H9 (cell line): ENCODE results near the gene ABTB1. TPM values are rescaled to one million over a fixed set of nuclear protein-coding genes. Genes with fewer than 3 reads are reported as not detected.
A peak's percentile ranks its signal among the peaks of the same experiment; 100 is the strongest.

Experiments used
- DNase-seq: peaks from one replicate; pipeline ENCODE4 v3.0.0-alpha.2; 2017
- H2AFZ ChIP-seq: one replicate; pipeline ENCODE4 v1.6.1; 2013; ENCODE audit warnings: mild to moderate bottlenecking, low read length, control low read depth, moderate library complexity
- H2AK5ac ChIP-seq: 2 replicates; pipeline ENCODE4 v1.6.1; 2013; ENCODE audit warnings: low read length, control low read depth, mixed read lengths; ENCODE audit not compliant: insufficient read length
- H2BK120ac ChIP-seq: one replicate; pipeline ENCODE4 v1.6.1; 2013; ENCODE audit warnings: low read depth, mild to moderate bottlenecking, low read length, control low read depth, inconsistent platforms; ENCODE audit not compliant: poor library complexity, severe bottlenecking
- H2BK12ac ChIP-seq: 2 replicates; pipeline ENCODE4 v1.6.1; 2013; ENCODE audit warnings: low read length, control low read depth, mixed read lengths, low read depth; ENCODE audit not compliant: insufficient read length
- H2BK15ac ChIP-seq: 2 replicates; pipeline ENCODE4 v1.6.1; 2013; ENCODE audit warnings: low read depth, low read length, control low read depth
- H2BK20ac ChIP-seq: one replicate; pipeline ENCODE4 v1.6.1; 2013; ENCODE audit warnings: low read depth, mild to moderate bottlenecking, low read length, control low read depth, inconsistent platforms; ENCODE audit not compliant: poor library complexity, severe bottlenecking
- H2BK5ac ChIP-seq: 2 replicates; pipeline ENCODE4 v1.6.1; 2013; ENCODE audit warnings: low read length, control low read depth, mixed read lengths; ENCODE audit not compliant: insufficient read length
- H3K14ac ChIP-seq: 2 replicates; pipeline ENCODE4 v1.6.1; 2013; ENCODE audit warnings: low read length, control low read depth; ENCODE audit not compliant: insufficient read depth
- H3K18ac ChIP-seq: 2 replicates; pipeline ENCODE4 v1.6.1; 2013; ENCODE audit warnings: low read depth, mild to moderate bottlenecking, mixed read lengths, low read length, control low read depth; ENCODE audit not compliant: insufficient read length
- H3K23ac ChIP-seq: 2 replicates; pipeline ENCODE4 v1.6.1; 2013; ENCODE audit warnings: low read length, control low read depth, mixed read lengths, low read depth; ENCODE audit not compliant: insufficient read length
- H3K23me2 ChIP-seq: 2 replicates; pipeline ENCODE4 v1.6.1; 2013; ENCODE audit warnings: low read depth, mild to moderate bottlenecking, mixed read lengths, low read length, control low read depth; ENCODE audit not compliant: insufficient read length, poor library complexity, severe bottlenecking
- H3K27ac ChIP-seq: 2 replicates; pipeline ENCODE4 v1.5.1; 2013; ENCODE audit warnings: low read length, control low read depth, mixed read lengths, low read depth; ENCODE audit not compliant: insufficient read length
- H3K27me3 ChIP-seq: 2 replicates; pipeline ENCODE4 v1.6.1; 2013; ENCODE audit warnings: low read length, control low read depth, inconsistent platforms; ENCODE audit not compliant: insufficient read depth
- H3K4ac ChIP-seq: 2 replicates; pipeline ENCODE4 v1.6.1; 2013; ENCODE audit warnings: low read depth, mild to moderate bottlenecking, control low read depth, inconsistent platforms, low read length, moderate library complexity
- H3K4me1 ChIP-seq: 2 replicates; pipeline ENCODE4 v1.6.1; 2013; ENCODE audit warnings: low read length, control low read depth, inconsistent platforms; ENCODE audit not compliant: insufficient read depth
- H3K4me2 ChIP-seq: 2 replicates; pipeline ENCODE4 v1.6.1; 2013; ENCODE audit warnings: low read length, control low read depth, mixed read lengths; ENCODE audit not compliant: insufficient read length, insufficient read depth
- H3K56ac ChIP-seq: 2 replicates; pipeline ENCODE4 v1.6.1; 2013; ENCODE audit warnings: low read depth, mild to moderate bottlenecking, mixed read lengths, low read length, control low read depth; ENCODE audit not compliant: insufficient read length
- H3K79me1 ChIP-seq: 2 replicates; pipeline ENCODE4 v1.6.1; 2013; ENCODE audit warnings: low read depth, mild to moderate bottlenecking, moderate library complexity, low read length, control low read depth, inconsistent platforms; ENCODE audit not compliant: insufficient read depth, poor library complexity, severe bottlenecking
- H3K79me2 ChIP-seq: 2 replicates; pipeline ENCODE4 v1.6.1; 2013; ENCODE audit warnings: low read length, control low read depth, inconsistent platforms; ENCODE audit not compliant: insufficient read depth
- H3K9ac ChIP-seq: 2 replicates; pipeline ENCODE4 v1.6.1; 2013; ENCODE audit warnings: low read length, control low read depth, mixed read lengths; ENCODE audit not compliant: insufficient read length; ENCODE audit errors: extremely low read depth
- H3K9me3 ChIP-seq: one replicate; pipeline ENCODE4 v1.6.1; 2013; ENCODE audit warnings: low read depth, low read length, inconsistent platforms; ENCODE audit not compliant: control insufficient read depth
- H3T11ph ChIP-seq: one replicate; pipeline ENCODE4 v1.6.1; 2013; ENCODE audit warnings: mild to moderate bottlenecking, low read length, control low read depth, inconsistent platforms
- H4K20me1 ChIP-seq: one replicate; pipeline ENCODE4 v1.6.1; 2013; ENCODE audit not compliant: control insufficient read depth, insufficient read length, insufficient read depth
- H4K5ac ChIP-seq: 2 replicates; pipeline ENCODE4 v1.6.1; 2013; ENCODE audit warnings: low read depth, mild to moderate bottlenecking, mixed read lengths, low read length, control low read depth; ENCODE audit not compliant: insufficient read length
- H4K8ac ChIP-seq: replicated peaks from 2 replicates; pipeline ENCODE4 v1.6.1; 2013; ENCODE audit warnings: low read length, control low read depth, mixed read lengths, low read depth; ENCODE audit not compliant: insufficient read length
- H4K91ac ChIP-seq: 2 replicates; pipeline ENCODE4 v1.6.1; 2013; ENCODE audit warnings: low read depth, mild to moderate bottlenecking, moderate library complexity, mixed read lengths, low read length, control low read depth; ENCODE audit not compliant: insufficient read length
- H3K27ac Mint-ChIP-seq, 3 experiments: 2 replicates in 2 of 3; 3 replicates in 1 of 3; pipeline ENCODE4 v1.8.0; 2020 to 2021; ENCODE audit warnings: mixed read lengths in 3 of 3, mild to moderate bottlenecking in 1 of 3, moderate library complexity in 1 of 3
- H3K27me3 Mint-ChIP-seq: 2 replicates; pipeline ENCODE4 v1.8.0; 2021; ENCODE audit warnings: low read depth, mild to moderate bottlenecking, moderate library complexity, mixed read lengths
- H3K36me3 Mint-ChIP-seq, 3 experiments: 2 replicates in 2 of 3; 3 replicates in 1 of 3; pipeline ENCODE4 v1.8.0; 2020 to 2021; ENCODE audit warnings: low read depth in 3 of 3, mixed read lengths in 3 of 3; ENCODE audit not compliant: insufficient read depth in 1 of 3
- H3K4me1 Mint-ChIP-seq, 2 experiments: 2 replicates each; pipeline ENCODE4 v1.8.0; 2020; ENCODE audit warnings: mixed read lengths in 2 of 2
- H3K4me3 Mint-ChIP-seq, 2 experiments: 2 replicates in 1 of 2; 3 replicates in 1 of 2; pipeline ENCODE4 v1.8.0; 2020 to 2021; ENCODE audit warnings: mild to moderate bottlenecking in 2 of 2, mixed read lengths in 2 of 2, moderate library complexity in 1 of 2
- H3K9me3 Mint-ChIP-seq, 2 experiments: 2 replicates in 1 of 2; 3 replicates in 1 of 2; pipeline ENCODE4 v1.8.0; 2020; ENCODE audit warnings: mild to moderate bottlenecking in 2 of 2, mixed read lengths in 2 of 2, moderate library complexity in 1 of 2
- WGBS: extraction: QIAGEN DNeasy Blood & Tissue Kit; methylation state at CpG from one replicate; pipeline ENCODE4 v1.1.7; 2013; ENCODE audit warnings: missing lambda C conversion rate, low lambda C conversion rate, mixed read lengths; ENCODE audit not compliant: insufficient read length; ENCODE audit errors: extremely low coverage; 5-methylcytosine and 5-hydroxymethylcytosine counted together
- total RNA-seq: library from RNA; stranded (reverse); gene quantifications from 2 replicates; pipeline ENCODE4 v1.2.1, GENCODE V29; 2021
- TF ChIP-seq, protein P1 (sequence below): fragments of 200-600 bp; sonication (generic); conservative IDR thresholded peaks from 3 replicates; pipeline ENCODE4 v1.8.0; 2021; ENCODE audit warnings: antibody characterized with exemption, mild to moderate bottlenecking

Gene ABTB1
- total RNA-seq, 1 experiment from 2014 or later: 6.2 TPM

DNA sequence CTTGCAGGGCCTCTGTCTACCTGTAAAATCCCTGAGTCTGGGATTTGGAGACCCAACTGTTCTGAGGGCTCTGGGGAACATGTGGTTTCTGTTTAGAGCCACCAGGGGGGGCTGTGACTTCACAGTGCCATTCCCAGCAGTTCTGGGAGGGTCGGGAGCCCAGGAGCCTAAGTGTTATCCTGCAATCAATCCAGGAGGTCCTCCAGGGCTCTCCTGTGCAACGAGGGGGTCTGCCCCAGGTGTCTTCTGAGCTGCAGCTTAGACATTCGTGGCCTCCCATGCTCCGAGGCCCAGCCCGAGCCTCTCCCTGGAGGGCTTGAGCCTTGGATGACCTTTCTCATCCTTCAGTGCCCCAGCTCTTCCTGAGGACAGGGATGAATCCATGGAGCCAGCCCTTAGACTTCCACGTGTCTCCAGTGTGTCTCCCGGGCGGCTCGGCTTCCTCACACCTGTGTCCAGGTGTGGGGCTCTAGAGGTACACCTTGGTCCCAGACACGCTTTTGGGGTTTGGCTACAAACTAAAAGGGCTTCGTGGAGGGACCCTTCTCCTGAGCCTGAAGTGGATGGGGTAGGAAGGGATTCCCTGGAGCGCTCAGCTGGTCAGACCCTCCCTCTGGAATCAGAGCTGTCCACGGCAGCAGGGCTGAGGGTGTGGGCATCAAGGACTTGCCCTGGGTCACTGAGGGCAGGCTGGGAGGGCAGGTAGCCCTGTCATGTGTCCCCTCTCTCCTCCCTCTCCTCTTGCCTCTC, 20.3 kb upstream of the ABTB1 start:
- H3K9me3 Mint-ChIP-seq: no peaks in the 10 kb centered on the region
- no peaks in the 10 kb centered on the region for H3K27me3 Mint-ChIP-seq
- no peak overlapping the region for H4K91ac ChIP-seq

More for the DNA sequence above, 20.3 kb upstream of the ABTB1 start:
- H3K4me1 Mint-ChIP-seq: no peaks in the 10 kb centered on the region
- H3K23me2 ChIP-seq: no peaks in the 10 kb centered on the region
- peak; percentile 83 for DNase-seq
- no peak overlapping the region for H3K4me2 ChIP-seq
- WGBS: no CpG with 5 or more reads among the region's 13 CpGs
- no peak overlapping the region for H3K14ac ChIP-seq
- H3K27me3 ChIP-seq: no peaks in the 10 kb centered on the region
- H3K27ac Mint-ChIP-seq: peak overlapping the region in 1 of 3 experiments; percentile 12; a peak in 1 of 7 replicates
- no peaks in the 10 kb centered on the region for H3K4me1 ChIP-seq
- H2AFZ ChIP-seq: no peak overlapping the region
- H3K4me3 Mint-ChIP-seq: no peak overlapping the region
- no peak overlapping the region for H4K5ac ChIP-seq
- TF ChIP-seq, protein P1, sequence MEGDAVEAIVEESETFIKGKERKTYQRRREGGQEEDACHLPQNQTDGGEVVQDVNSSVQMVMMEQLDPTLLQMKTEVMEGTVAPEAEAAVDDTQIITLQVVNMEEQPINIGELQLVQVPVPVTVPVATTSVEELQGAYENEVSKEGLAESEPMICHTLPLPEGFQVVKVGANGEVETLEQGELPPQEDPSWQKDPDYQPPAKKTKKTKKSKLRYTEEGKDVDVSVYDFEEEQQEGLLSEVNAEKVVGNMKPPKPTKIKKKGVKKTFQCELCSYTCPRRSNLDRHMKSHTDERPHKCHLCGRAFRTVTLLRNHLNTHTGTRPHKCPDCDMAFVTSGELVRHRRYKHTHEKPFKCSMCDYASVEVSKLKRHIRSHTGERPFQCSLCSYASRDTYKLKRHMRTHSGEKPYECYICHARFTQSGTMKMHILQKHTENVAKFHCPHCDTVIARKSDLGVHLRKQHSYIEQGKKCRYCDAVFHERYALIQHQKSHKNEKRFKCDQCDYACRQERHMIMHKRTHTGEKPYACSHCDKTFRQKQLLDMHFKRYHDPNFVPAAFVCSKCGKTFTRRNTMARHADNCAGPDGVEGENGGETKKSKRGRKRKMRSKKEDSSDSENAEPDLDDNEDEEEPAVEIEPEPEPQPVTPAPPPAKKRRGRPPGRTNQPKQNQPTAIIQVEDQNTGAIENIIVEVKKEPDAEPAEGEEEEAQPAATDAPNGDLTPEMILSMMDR: peak; percentile 95
- no peaks in the 10 kb centered on the region for H3K79me1 ChIP-seq
- no peak overlapping the region for H3K56ac ChIP-seq
- H2AK5ac ChIP-seq: no peak overlapping the region
- H4K20me1 ChIP-seq: no peaks in the 10 kb centered on the region
- no peak overlapping the region for H3K4ac ChIP-seq
- H3K9ac ChIP-seq: no peak overlapping the region
- H2BK5ac ChIP-seq: no peak overlapping the region
- H2BK12ac ChIP-seq: no peak overlapping the region
- H2BK20ac ChIP-seq: no peak overlapping the region
- no peak overlapping the region for H3K27ac ChIP-seq
- H3K23ac ChIP-seq: no peak overlapping the region
- H3K36me3 Mint-ChIP-seq: peaks cover 0 to 2% (median 0%) of the 10 kb centered on the region in 3 experiments; a peak in 2 of 7 replicates
- H3K79me2 ChIP-seq: no peaks in the 10 kb centered on the region
- no peak overlapping the region for H2BK15ac ChIP-seq
- H3K18ac ChIP-seq: no peak overlapping the region
- H4K8ac ChIP-seq: no peak overlapping the region
- no peak overlapping the region for H2BK120ac ChIP-seq
- no peak overlapping the region for H3T11ph ChIP-seq
- no peaks in the 10 kb centered on the region for H3K9me3 ChIP-seq
